H1 (cell line): ENCODE data around the gene ABHD6. TPM values are rescaled to one million over a fixed set of nuclear protein-coding genes. Genes with fewer than 3 reads are reported as not detected.

ENCODE experiments used
- CTCF ChIA-PET: fragments of 300-600 bp; sonication (Branson Sonifier 250); formaldehyde crosslinking; loops from one replicate; lab custom pipeline; 2021; ENCODE audit not compliant: partially characterized antibody; lab: Charles Lee
- POLR2A ChIA-PET: fragments of 300-600 bp; sonication (Branson Sonifier 250); formaldehyde crosslinking; loops from one replicate; lab custom pipeline; 2021; ENCODE audit warnings: inconsistent platforms; ENCODE audit not compliant: partially characterized antibody; lab: Charles Lee
- DNase-seq, 2 experiments: peaks; one replicate each; pipeline versions ENCODE4 v3.0.0 to v3.0.0-alpha.2; 2010 to 2022; ENCODE audit warnings: low spot score in 2 of 2, low read depth in 1 of 2, mixed read lengths in 1 of 2
- FAIRE-seq: peaks from 2 replicates; lab custom pipeline; 2011; peaks lifted over from hg19 to GRCh38; lab: Jason Lieb, UNC
- H2AFZ ChIP-seq: 2 replicates; pipeline ENCODE4 v1.8.1; 2012; ENCODE audit warnings: low read length, inconsistent platforms
- H2AK5ac ChIP-seq: 2 replicates; pipeline ENCODE4 v1.6.1; 2013; ENCODE audit warnings: low read depth, low read length
- H2BK120ac ChIP-seq: replicated peaks from 2 replicates; pipeline ENCODE3; 2013; ENCODE audit warnings: low read depth, low read length, inconsistent platforms
- H2BK12ac ChIP-seq: 2 replicates; pipeline ENCODE4 v1.6.1; 2013; ENCODE audit warnings: low read depth, low read length
- H2BK15ac ChIP-seq: 2 replicates; pipeline ENCODE4 v1.6.1; 2013; ENCODE audit warnings: low read length
- H2BK20ac ChIP-seq: 2 replicates; pipeline ENCODE4 v1.6.1; 2013; ENCODE audit warnings: low read length
- H2BK5ac ChIP-seq: 2 replicates; pipeline ENCODE4 v1.6.1; 2013; ENCODE audit warnings: low read depth, low read length
- H3K14ac ChIP-seq: 2 replicates; pipeline ENCODE4 v1.6.1; 2013; ENCODE audit warnings: inconsistent platforms; ENCODE audit not compliant: insufficient read length
- H3K18ac ChIP-seq: 2 replicates; pipeline ENCODE4 v1.6.1; 2013; ENCODE audit warnings: low read length; ENCODE audit errors: extremely low read depth
- H3K23ac ChIP-seq: 2 replicates; pipeline ENCODE4 v1.6.1; 2013; ENCODE audit warnings: inconsistent platforms; ENCODE audit not compliant: insufficient read length
- H3K23me2 ChIP-seq: 2 replicates; pipeline ENCODE4 v1.6.1; 2013; ENCODE audit warnings: low read depth, low read length
- H3K27ac ChIP-seq: 2 replicates; pipeline ENCODE4 v1.6.1; 2011; ENCODE audit warnings: low read depth, low read length, inconsistent platforms
- H3K27me3 ChIP-seq, 4 experiments: replicated peaks in 1 of 4; 1 replicate in 1 of 4; 2 replicates in 3 of 4; pipeline versions ENCODE4 v1.6.1 to v1.8.1; 2011 to 2013; ENCODE audit warnings: low read length in 3 of 4, mild to moderate bottlenecking in 3 of 4, inconsistent platforms in 2 of 4, mixed read lengths in 2 of 4, moderate library complexity in 1 of 4; ENCODE audit not compliant: control insufficient read depth in 3 of 4, insufficient read depth in 3 of 4; ENCODE audit errors: extremely low read depth in 1 of 4
- H3K36me3 ChIP-seq, 4 experiments: 2 replicates each; pipeline versions ENCODE4 v1.6.1 to v1.8.1; 2011 to 2013; ENCODE audit warnings: mild to moderate bottlenecking in 4 of 4, low read length in 3 of 4, moderate library complexity in 2 of 4, control low read depth in 1 of 4, inconsistent platforms in 1 of 4; ENCODE audit not compliant: insufficient read depth in 4 of 4, control insufficient read depth in 2 of 4
- H3K4ac ChIP-seq: replicated peaks from 2 replicates; pipeline ENCODE3; 2013; ENCODE audit warnings: low read length, low read depth, mixed read lengths, inconsistent platforms; ENCODE audit not compliant: insufficient read length
- H3K4me1 ChIP-seq, 4 experiments: replicated peaks in 1 of 4; 1 replicate in 1 of 4; 2 replicates in 3 of 4; pipeline versions ENCODE4 v1.6.1 to v1.8.1; 2011 to 2013; ENCODE audit warnings: low read length in 3 of 4, inconsistent platforms in 2 of 4, mixed read lengths in 1 of 4; ENCODE audit not compliant: insufficient read depth in 4 of 4, control insufficient read depth in 3 of 4
- H3K4me2 ChIP-seq, 2 experiments: 2 replicates each; pipeline versions ENCODE4 v1.6.1 to v1.8.1; 2011 to 2013; ENCODE audit warnings: low read depth in 2 of 2, low read length in 2 of 2, control low read depth in 1 of 2, inconsistent platforms in 1 of 2, mild to moderate bottlenecking in 1 of 2; ENCODE audit not compliant: insufficient read depth in 1 of 2
- H3K4me3 ChIP-seq, 4 experiments: fragments of 200-600, 300-600 bp in 1 of 4; sonication (generic), shearing (Covaris generic), sonication (Bioruptor Twin) in 1 of 4; 2 replicates each; pipeline versions ENCODE4 v1.5.1 to v1.8.1; 2011 to 2016; ENCODE audit warnings: low read length in 4 of 4, low read depth in 3 of 4, control low read depth in 2 of 4, inconsistent platforms in 2 of 4, mild to moderate bottlenecking in 2 of 4, mixed read lengths in 1 of 4, moderate library complexity in 1 of 4; ENCODE audit not compliant: insufficient read depth in 2 of 4; ENCODE audit errors: extremely low read depth in 1 of 4
- H3K56ac ChIP-seq: replicated peaks from 2 replicates; pipeline ENCODE3; 2013; ENCODE audit warnings: low read depth, mild to moderate bottlenecking, mixed read lengths, low read length, inconsistent platforms; ENCODE audit not compliant: insufficient read length
- H3K79me1 ChIP-seq: 2 replicates; pipeline ENCODE4 v1.6.1; 2013; ENCODE audit warnings: low read depth, low read length, control low read depth
- H3K79me2 ChIP-seq, 2 experiments: 2 replicates each; pipeline versions ENCODE4 v1.6.1 to v1.8.1; 2012 to 2013; ENCODE audit warnings: low read length in 2 of 2, mild to moderate bottlenecking in 2 of 2, inconsistent platforms in 1 of 2; ENCODE audit not compliant: insufficient read depth in 2 of 2, control insufficient read depth in 1 of 2
- H3K9ac ChIP-seq, 4 experiments: replicated peaks in 1 of 4; 1 replicate in 1 of 4; 2 replicates in 3 of 4; pipeline versions ENCODE4 v1.6.1 to v1.8.1; 2011 to 2013; ENCODE audit warnings: low read depth in 3 of 4, low read length in 3 of 4, control low read depth in 2 of 4, mild to moderate bottlenecking in 2 of 4, moderate library complexity in 2 of 4, inconsistent platforms in 1 of 4; ENCODE audit errors: extremely low read depth in 1 of 4
- H3K9me3 ChIP-seq, 2 experiments: 2 replicates each; pipeline versions ENCODE4 v1.6.1 to v1.8.1; 2012 to 2013; ENCODE audit warnings: mild to moderate bottlenecking in 2 of 2, moderate library complexity in 2 of 2, control low read depth in 1 of 2, inconsistent platforms in 1 of 2, low read depth in 1 of 2, low read length in 1 of 2, mixed read lengths in 1 of 2; ENCODE audit not compliant: insufficient read depth in 2 of 2
- H4K20me1 ChIP-seq, 2 experiments: replicated peaks in 1 of 2; 2 replicates each; pipeline versions ENCODE3 to v1.8.1; 2011 to 2013; ENCODE audit warnings: inconsistent platforms in 2 of 2, low read length in 2 of 2, mild to moderate bottlenecking in 1 of 2; ENCODE audit not compliant: insufficient read depth in 2 of 2, control insufficient read depth in 1 of 2
- H4K5ac ChIP-seq: 2 replicates; pipeline ENCODE4 v1.6.1; 2013; ENCODE audit warnings: low read length, low read depth, mixed read lengths, inconsistent platforms; ENCODE audit not compliant: insufficient read length
- H4K8ac ChIP-seq: 2 replicates; pipeline ENCODE4 v1.8.0; 2013; ENCODE audit warnings: mild to moderate bottlenecking, moderate library complexity, low read length, inconsistent platforms; ENCODE audit not compliant: insufficient read depth; ENCODE audit errors: extremely low read depth
- H4K91ac ChIP-seq: replicated peaks from 2 replicates; pipeline ENCODE3; 2013; ENCODE audit warnings: low read length, mixed read lengths, inconsistent platforms; ENCODE audit not compliant: insufficient read length
- FOSL1 ChIP-seq: IDR thresholded peaks from 2 replicates; pipeline ENCODE4 v1.6.1; 2011; ENCODE audit warnings: mild to moderate bottlenecking, low read depth, low read length, moderate library complexity; ENCODE audit not compliant: insufficient read depth
- JUN ChIP-seq: IDR thresholded peaks from 2 replicates; pipeline ENCODE4 v1.6.1; 2011; ENCODE audit warnings: low read depth, mild to moderate bottlenecking, improper control_type of control experiment, low read length
- JUND ChIP-seq: IDR thresholded peaks from 2 replicates; pipeline ENCODE4 v1.6.1; 2011; ENCODE audit warnings: mild to moderate bottlenecking, improper control_type of control experiment, low read length
- PHF8 ChIP-seq: fragments of 200-600 bp; sonication (generic); conservative IDR thresholded peaks from 2 replicates; pipeline ENCODE4 v1.7.1; 2012; ENCODE audit warnings: low read depth, mild to moderate bottlenecking, inconsistent platforms, low read length, moderate library complexity
- SP1 ChIP-seq: IDR thresholded peaks from 2 replicates; pipeline ENCODE4 v1.6.1; 2011; ENCODE audit warnings: low read depth, low read length
- TBP ChIP-seq: IDR thresholded peaks from 2 replicates; pipeline ENCODE4 v1.6.1; 2011; ENCODE audit warnings: low read depth, low read length, improper control_type of control experiment
- WGBS, 2 experiments: shearing (Covaris generic) in 1 of 2; methylation state at CpG; one replicate each; pipeline versions ENCODE4 v1.1.6 to v1.1.7; 2013 to 2015; ENCODE audit warnings: low lambda C conversion rate in 2 of 2, mixed read lengths in 2 of 2, inconsistent platforms in 1 of 2, low coverage in 1 of 2, missing lambda C conversion rate in 1 of 2; ENCODE audit not compliant: insufficient replicate concordance in 2 of 2, insufficient coverage in 1 of 2, insufficient read length in 1 of 2; ENCODE audit errors: extremely low coverage in 1 of 2, missing lambda C conversion rate in 1 of 2; 5-methylcytosine and 5-hydroxymethylcytosine counted together
- polyA plus RNA-seq, 7 experiments: library from polyadenylated mRNA; depleted of rRNA in 3 of 7; stranded (reverse) in 5 of 7; unstranded in 2 of 7; fragments of >200 nt in 5 of 7; fragments of 200-250 nt in 2 of 7; gene quantifications; 1 replicate in 5 of 7; 2 replicates in 1 of 7; 4 replicates in 1 of 7; pipeline versions ENCODE4 v1.2.1 to v1.2.3, GENCODE V29; 2011 to 2013; ENCODE audit warnings: missing spikeins in 2 of 7, mixed read lengths in 2 of 7
- total RNA-seq: library from RNA; stranded (reverse); fragmentation: NEBNext Ultra II Directional; extraction: Animal tissue kit (Norgen Biotek cat#: 25700); gene quantifications from 2 replicates; pipeline ENCODE4 v1.2.1, GENCODE V29; 2021
- TF ChIP-seq, protein P1 (sequence below), 3 experiments: IDR thresholded peaks; 1 replicate in 2 of 3; 2 replicates in 1 of 3; pipeline versions ENCODE4 v1.5.1 to v1.6.1; 2011; ENCODE audit warnings: low read length in 3 of 3, mild to moderate bottlenecking in 3 of 3, inconsistent platforms in 2 of 3, low read depth in 1 of 3, moderate library complexity in 1 of 3; ENCODE audit not compliant: insufficient read depth in 1 of 3; ENCODE audit errors: control extremely low read depth in 1 of 3

The ABHD6 gene
- total and polyA plus RNA-seq, 2 of the 8 experiments (the other 6 are each of a cell fraction or from before 2014, with no cell fraction given) = 5.9 to 6.6 TPM

DNA sequence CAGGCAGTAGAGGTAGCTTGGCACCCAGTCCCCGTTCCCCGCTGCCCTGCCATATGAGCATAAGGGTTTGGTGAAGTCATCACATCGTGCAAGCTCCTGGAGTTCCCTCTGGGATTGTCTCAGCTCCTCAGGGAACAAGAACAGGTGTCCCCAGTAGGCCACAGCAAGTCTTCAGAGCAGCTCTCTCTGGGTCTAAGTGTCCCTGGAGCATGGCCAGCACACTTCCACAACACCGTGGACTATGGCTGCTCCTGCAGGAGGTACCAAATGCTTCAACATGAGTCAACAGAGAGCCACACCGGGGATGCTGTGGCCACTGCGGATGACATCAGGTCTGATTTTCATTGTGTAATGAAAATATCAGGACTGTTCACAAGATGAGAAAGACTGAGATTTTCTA lies 23.1 kb downstream of the ABHD6 start:
- H3K36me3 ChIP-seq = no peaks in the 10 kb centered on the region
- H2BK15ac ChIP-seq = no peak overlapping the region
- H3K23ac ChIP-seq = no peak overlapping the region
- no peak overlapping the region for H3K56ac ChIP-seq
- no peak overlapping the region for H2AFZ ChIP-seq
- H3K27me3 ChIP-seq = no peaks in the 10 kb centered on the region
- H3K4me1 ChIP-seq = no peaks in the 10 kb centered on the region
- TF ChIP-seq, protein P1, sequence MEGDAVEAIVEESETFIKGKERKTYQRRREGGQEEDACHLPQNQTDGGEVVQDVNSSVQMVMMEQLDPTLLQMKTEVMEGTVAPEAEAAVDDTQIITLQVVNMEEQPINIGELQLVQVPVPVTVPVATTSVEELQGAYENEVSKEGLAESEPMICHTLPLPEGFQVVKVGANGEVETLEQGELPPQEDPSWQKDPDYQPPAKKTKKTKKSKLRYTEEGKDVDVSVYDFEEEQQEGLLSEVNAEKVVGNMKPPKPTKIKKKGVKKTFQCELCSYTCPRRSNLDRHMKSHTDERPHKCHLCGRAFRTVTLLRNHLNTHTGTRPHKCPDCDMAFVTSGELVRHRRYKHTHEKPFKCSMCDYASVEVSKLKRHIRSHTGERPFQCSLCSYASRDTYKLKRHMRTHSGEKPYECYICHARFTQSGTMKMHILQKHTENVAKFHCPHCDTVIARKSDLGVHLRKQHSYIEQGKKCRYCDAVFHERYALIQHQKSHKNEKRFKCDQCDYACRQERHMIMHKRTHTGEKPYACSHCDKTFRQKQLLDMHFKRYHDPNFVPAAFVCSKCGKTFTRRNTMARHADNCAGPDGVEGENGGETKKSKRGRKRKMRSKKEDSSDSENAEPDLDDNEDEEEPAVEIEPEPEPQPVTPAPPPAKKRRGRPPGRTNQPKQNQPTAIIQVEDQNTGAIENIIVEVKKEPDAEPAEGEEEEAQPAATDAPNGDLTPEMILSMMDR (IDR thresholded peaks at IDR 0.05; ENCODE audit: control extremely low read depth in 1 of 3, insufficient read depth in 1 of 3, low read depth in 1 of 3, low read length in 3 of 3) = no peak
- TF ChIP-seq JUN = no peak
- no peak for TF ChIP-seq SP1
- no peak for TF ChIP-seq TBP
- no peak for TF ChIP-seq JUND
- TF ChIP-seq FOSL1 = no peak
- TF ChIP-seq PHF8 = no peak
- TF ChIP-seq, all 59 proteins: peak for 0
- CTCF ChIA-PET = interaction anchor here (1.0 to 1.5 kb wide), 4 partner anchors 11 to 83 kb away, joined by 3 to 5 read pairs (median 4); no protein-coding TSS in a partner anchor
- DNase-seq (no peak), FAIRE-seq (no peak)
- Histone ChIP-seq H2BK12ac (no peak overlapping the region), H3K4ac (no peak overlapping the region), H2AK5ac (no peak overlapping the region), H3K4me2 (no peak overlapping the region), H4K20me1 (no peaks in the 10 kb centered on the region), H3K79me1 (no peaks in the 10 kb centered on the region; the same call in 1 of the 2 replicates), H3K14ac (no peak overlapping the region), H3K4me3 (no peak overlapping the region), H4K5ac (no peak overlapping the region), H2BK120ac (no peak overlapping the region), H3K9me3 (no peaks in the 10 kb centered on the region), H3K23me2 (peaks cover 2% of the 10 kb centered on the region; the same call in 1 of the 2 replicates), H3K79me2 (no peaks in the 10 kb centered on the region), H2BK20ac (no peak overlapping the region), H4K91ac (no peak overlapping the region), H2BK5ac (no peak overlapping the region), H3K18ac (no peak overlapping the region), H3K27ac (no peak overlapping the region), H3K9ac (no peak overlapping the region), H4K8ac (no peak overlapping the region)
- WGBS, 2 experiments = 93% methylated on average over 6 of the region's 6 CpGs; no CpG with 5 or more reads in 1 of the 2 experiments
- POLR2A ChIA-PET = no interaction called here
